Fibroblast of pulmonary artery (primary cell): ENCODE data around the gene DGKE.

Experiments
- DNase-seq: peaks from one replicate; pipeline ENCODE4 v3.0.0-alpha.2; 2010; ENCODE audit warnings: low read depth
- H3K4me3 ChIP-seq: replicated peaks from 2 replicates; pipeline ENCODE4 v1.5.1; 2011; ENCODE audit warnings: low read depth, mild to moderate bottlenecking, control low read depth, low read length, moderate library complexity
- TF ChIP-seq, protein P1 (sequence below): IDR thresholded peaks from 2 replicates; pipeline ENCODE4 v1.5.1; 2011; ENCODE audit warnings: mild to moderate bottlenecking, control low read depth, low read length, inconsistent platforms; ENCODE audit errors: missing control alignments

The DGKE gene

GRCh38 chr17:56831369-56832095, 2.4 kb upstream of the DGKE start:
- TF ChIP-seq, protein P1, sequence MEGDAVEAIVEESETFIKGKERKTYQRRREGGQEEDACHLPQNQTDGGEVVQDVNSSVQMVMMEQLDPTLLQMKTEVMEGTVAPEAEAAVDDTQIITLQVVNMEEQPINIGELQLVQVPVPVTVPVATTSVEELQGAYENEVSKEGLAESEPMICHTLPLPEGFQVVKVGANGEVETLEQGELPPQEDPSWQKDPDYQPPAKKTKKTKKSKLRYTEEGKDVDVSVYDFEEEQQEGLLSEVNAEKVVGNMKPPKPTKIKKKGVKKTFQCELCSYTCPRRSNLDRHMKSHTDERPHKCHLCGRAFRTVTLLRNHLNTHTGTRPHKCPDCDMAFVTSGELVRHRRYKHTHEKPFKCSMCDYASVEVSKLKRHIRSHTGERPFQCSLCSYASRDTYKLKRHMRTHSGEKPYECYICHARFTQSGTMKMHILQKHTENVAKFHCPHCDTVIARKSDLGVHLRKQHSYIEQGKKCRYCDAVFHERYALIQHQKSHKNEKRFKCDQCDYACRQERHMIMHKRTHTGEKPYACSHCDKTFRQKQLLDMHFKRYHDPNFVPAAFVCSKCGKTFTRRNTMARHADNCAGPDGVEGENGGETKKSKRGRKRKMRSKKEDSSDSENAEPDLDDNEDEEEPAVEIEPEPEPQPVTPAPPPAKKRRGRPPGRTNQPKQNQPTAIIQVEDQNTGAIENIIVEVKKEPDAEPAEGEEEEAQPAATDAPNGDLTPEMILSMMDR = no peak
- DNase-seq = no peak
- H3K4me3 ChIP-seq = no peak overlapping the region

DNA sequence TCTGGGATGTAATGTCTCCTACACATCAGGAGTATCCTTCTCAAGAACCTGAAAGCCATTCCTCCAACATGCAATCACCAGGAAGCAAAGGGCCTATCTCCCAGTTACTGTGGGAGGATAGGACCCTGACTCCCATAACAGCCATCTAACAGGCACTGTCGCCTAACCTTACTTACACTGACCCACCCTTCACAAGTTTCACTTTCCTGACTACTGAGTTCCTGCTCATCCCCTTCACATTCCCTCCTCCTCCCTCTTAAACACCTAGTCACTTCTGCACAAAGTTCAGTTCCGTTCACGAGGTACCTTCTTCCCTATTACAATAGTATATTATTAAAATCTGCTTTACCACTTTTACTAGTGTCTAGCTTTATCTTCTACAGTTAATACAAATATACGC, 1.5 kb upstream of the DGKE start:
- H3K4me3 ChIP-seq = peak overlapping the region; percentile 66
- TF ChIP-seq, protein P1 = no peak

GRCh38 chr17:56833057-56833808, 718 bp upstream of the DGKE start:
- H3K4me3 ChIP-seq = peak overlapping the region; percentile 66
- DNase-seq = peak; percentile 57
- TF ChIP-seq, protein P1 = no peak

More for the DNA sequence above, 1.5 kb upstream of the DGKE start:
- DNase-seq = no peak

DNA sequence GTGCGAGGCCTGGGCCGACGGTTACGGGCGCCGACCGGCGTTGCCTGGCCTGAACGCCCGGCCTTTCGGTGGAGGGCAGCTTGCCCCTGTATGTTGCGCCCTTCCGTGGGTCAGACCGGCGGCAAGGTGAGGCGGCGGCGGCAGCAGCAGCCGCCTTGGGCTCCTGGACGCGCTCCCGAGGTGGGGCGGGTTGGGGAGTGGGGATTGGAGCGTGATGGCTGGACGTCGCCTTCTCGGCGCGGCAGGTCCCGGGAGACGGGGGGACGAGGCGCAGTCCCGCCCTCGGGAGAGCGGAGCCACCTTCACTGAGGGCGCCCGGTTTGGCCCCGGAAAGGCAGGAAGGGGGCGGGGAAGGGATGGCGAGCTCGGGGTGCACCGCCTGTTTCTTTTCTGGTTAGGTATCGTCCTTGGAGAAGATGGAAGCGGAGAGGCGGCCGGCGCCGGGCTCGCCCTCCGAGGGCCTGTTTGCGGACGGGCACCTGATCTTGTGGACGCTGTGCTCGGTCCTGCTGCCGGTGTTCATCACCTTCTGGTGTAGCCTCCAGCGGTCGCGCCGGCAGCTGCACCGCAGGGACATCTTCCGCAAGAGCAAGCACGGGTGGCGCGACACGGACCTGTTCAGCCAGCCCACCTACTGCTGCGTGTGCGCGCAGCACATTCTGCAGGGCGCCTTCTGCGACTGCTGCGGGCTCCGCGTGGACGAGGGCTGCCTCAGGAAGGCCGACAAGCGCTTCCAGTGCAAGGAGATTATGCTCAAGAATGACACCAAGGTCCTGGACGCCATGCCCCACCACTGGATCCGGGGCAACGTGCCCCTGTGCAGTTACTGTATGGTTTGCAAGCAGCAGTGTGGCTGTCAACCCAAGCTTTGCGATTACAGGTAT, 671 bp downstream of the DGKE start:
- peak; percentile 24 for DNase-seq
- H3K4me3 ChIP-seq = peak overlapping the region; percentile 73
- TF ChIP-seq, protein P1 = no peak

DNA sequence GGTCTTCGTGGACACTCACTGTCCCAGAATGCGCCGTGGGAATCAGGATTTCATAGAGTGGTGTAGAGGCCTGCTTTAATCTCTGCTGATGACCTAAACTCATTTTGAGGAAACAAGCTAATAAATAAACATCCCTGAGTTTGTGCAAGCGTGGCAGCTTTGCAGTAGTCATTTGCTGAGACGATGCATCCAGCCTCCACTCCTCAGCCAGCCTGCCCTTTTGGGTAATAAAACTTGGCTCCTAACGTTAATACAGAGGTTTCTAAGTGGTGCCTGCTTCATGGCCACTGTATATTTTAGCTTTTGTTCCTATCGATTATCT, 1.3 kb downstream of the DGKE start:
- no peak for DNase-seq

GRCh38 chr17:56838687-56839086, 4.7 kb downstream of the DGKE start:
- H3K4me3 ChIP-seq = no peak overlapping the region
- TF ChIP-seq, protein P1 = no peak
- DNase-seq = no peak

More for the DNA sequence above, 1.3 kb downstream of the DGKE start:
- TF ChIP-seq, protein P1 = no peak
- peak overlapping the region; percentile 73 for H3K4me3 ChIP-seq
